Thyroid gland (tissue), 4 donors: Measurements from ENCODE around the gene LPCAT2.

Source experiments
- CTCF ChIP-seq, 6 experiments: fragments of 200-600 bp in 3 of 6; fragments of 450-650 bp in 3 of 6; sonication (generic) in 3 of 6; IDR thresholded peaks; one replicate each; pipeline ENCODE4 v1.5.1; 2016 to 2019; ENCODE audit warnings: antibody characterized with exemption in 6 of 6, mild to moderate bottlenecking in 2 of 6, inconsistent platforms in 1 of 6, moderate library complexity in 1 of 6
- POLR2A ChIP-seq, 2 donors: fragments of 450-650 bp; IDR thresholded peaks; one replicate each; pipeline ENCODE4 v1.6.1; 2017; ENCODE audit warnings: antibody characterized with exemption in 2 of 2, mild to moderate bottlenecking in 2 of 2, moderate library complexity in 1 of 2

- TF ChIP-seq CTCF (IDR thresholded peaks at IDR 0.05), result no peak
- no peak for TF ChIP-seq POLR2A (IDR thresholded peaks at IDR 0.05)
Observed at GRCh38 chr16:55634193-55634592, 125.3 kb downstream of the LPCAT2 start.
